Esophagus squamous epithelium (tissue), 5 donors: ENCODE data around the gene LTBP1. TPM values are rescaled to one million over a fixed set of nuclear protein-coding genes. Genes with fewer than 3 reads are reported as not detected.

Experiments used
- DNase-seq: peaks from one replicate; lab custom pipeline; 2025; lab: John Stamatoyannopoulos, UW
- H3K27ac ChIP-seq, 4 donors: fragments of 200-600 bp; sonication (generic); one replicate each; pipeline ENCODE4 v1.5.1; 2016 to 2019; ENCODE audit warnings: mild to moderate bottlenecking in 1 of 4
- H3K27me3 ChIP-seq, 4 donors: fragments of 200-600 bp; sonication (generic); 1 replicate in 3 of 4; 2 replicates in 1 of 4; pipeline versions ENCODE4 v1.5.1 to v1.6.0; 2017 to 2021; ENCODE audit warnings: antibody characterized with exemption in 1 of 4
- H3K36me3 ChIP-seq, 3 donors: fragments of 200-600 bp; sonication (generic); one replicate each; pipeline ENCODE4 v1.5.1; 2016 to 2019
- H3K4me1 ChIP-seq, 3 donors: fragments of 200-600 bp; sonication (generic); one replicate each; pipeline ENCODE4 v1.5.1; 2017 to 2019
- H3K4me3 ChIP-seq, 4 donors: fragments of 200-600 bp; sonication (generic); 1 replicate in 3 of 4; 2 replicates in 1 of 4; pipeline ENCODE4 v1.5.1; 2016 to 2019; ENCODE audit warnings: mild to moderate bottlenecking in 2 of 4, moderate library complexity in 1 of 4
- H3K9me3 ChIP-seq, 3 donors: fragments of 200-600 bp; sonication (generic); one replicate each; pipeline ENCODE4 v1.5.1; 2016 to 2019
- CTCF ChIP-seq, 6 experiments: fragments of 450-650 bp in 4 of 6; fragments of 200-600 bp in 2 of 6; sonication (generic) in 2 of 6; IDR thresholded peaks; one replicate each; pipeline ENCODE4 v1.5.1; 2016 to 2019; ENCODE audit warnings: antibody characterized with exemption in 6 of 6, mild to moderate bottlenecking in 4 of 6, moderate library complexity in 4 of 6
- POLR2A ChIP-seq, 4 donors: fragments of 450-650 bp; IDR thresholded peaks; one replicate each; pipeline ENCODE4 v1.6.1; 2017; ENCODE audit warnings: antibody characterized with exemption in 4 of 4, mild to moderate bottlenecking in 4 of 4, moderate library complexity in 3 of 4
- WGBS, 2 donors: methylation state at CpG; one replicate each; pipeline ENCODE4 v1.1.5; 2018; 5-methylcytosine and 5-hydroxymethylcytosine counted together
- intact Hi-C: fragments of 100-400 bp; cut with DNase I; formaldehyde crosslinking; loops from one replicate; pipeline ENCODE4 v1.15.0; 2022
- total RNA-seq, 4 donors: library from RNA; depleted of rRNA; stranded (reverse); fragments of >200 nt; gene quantifications; one replicate each; pipeline ENCODE4 v1.1.0, GENCODE V29; 2016
- donor health status: DM: yes; HTN: yes; CAD: no.

LTBP1 gene
- total RNA-seq, 4 donors from 2014 or later: 5.5 to 69.4 (median 32.6) TPM

- H3K4me3 ChIP-seq: no peak overlapping the region
- WGBS, 2 donors: 80 to 84% methylated on average over 6 to 7 of the region's 7 CpGs
- no peaks in the 10 kb centered on the region for H3K27me3 ChIP-seq
- TF ChIP-seq CTCF (IDR thresholded peaks at IDR 0.05): no peak
- TF ChIP-seq POLR2A (IDR thresholded peaks at IDR 0.05): no peak
- H3K27ac ChIP-seq: no peak overlapping the region
- H3K36me3 ChIP-seq: no peaks in the 10 kb centered on the region
- intact Hi-C loops: no loop called here
- peaks cover 12 to 33% (median 14%) of the 10 kb centered on the region in 3 donors for H3K4me1 ChIP-seq
- H3K9me3 ChIP-seq: no peaks in the 10 kb centered on the region
- DNase-seq: no peak
These were observed 137.7 kb downstream of the LTBP1 start for GRCh38 chr2:33084433-33084832.

DNA sequence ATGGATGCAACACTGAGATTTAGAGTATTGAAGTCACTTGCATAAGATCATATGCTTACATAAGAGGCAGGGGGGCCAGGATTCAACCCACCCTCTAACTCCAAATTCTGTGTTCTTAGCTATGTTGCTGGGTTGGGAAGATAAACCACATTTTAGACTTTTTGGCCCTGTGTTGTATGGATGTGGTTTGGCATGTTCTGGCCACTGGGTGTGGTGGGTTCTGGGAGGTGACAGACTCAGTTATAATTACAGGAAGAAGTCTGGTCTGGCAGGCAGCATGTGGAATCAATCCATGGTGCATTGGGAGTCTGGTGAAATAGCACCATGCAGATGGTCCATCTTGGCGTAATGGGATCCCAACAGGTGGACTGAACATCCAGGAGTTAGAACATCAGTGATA lies 138.9 kb downstream of the LTBP1 start:
- intact Hi-C loops: no loop called here

DNA sequence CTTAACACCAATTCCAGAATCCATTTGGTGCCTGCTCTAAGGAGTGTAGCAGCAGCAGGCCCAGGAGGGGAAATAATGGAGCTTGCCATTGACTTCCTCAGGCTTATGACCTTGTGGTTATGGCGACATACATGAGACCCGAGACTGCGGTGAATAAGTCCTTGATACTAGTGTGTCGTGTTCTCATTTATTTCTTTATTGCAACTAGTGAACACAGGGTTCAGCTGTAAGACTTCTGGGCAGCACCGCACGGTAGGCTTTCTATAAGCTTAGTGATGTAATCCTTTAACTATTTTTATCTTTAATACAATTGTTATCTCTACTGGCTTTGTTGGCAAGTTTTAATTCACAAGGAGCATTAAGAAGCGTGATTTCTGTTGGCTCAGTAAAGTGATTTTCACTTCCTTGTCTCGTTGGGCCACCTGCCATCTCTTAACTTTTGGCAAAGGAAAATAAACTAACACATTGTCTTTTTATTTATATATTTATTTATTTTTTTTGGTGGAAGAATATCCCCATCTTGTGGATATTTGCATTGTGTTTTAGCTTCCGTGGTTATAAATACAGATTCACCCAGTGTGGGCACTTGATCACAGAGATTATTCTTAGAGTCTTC lies 139.8 kb downstream of the LTBP1 start:
- intact Hi-C loops: no loop called here
- 20 to 25% methylated on average over 9 of the region's 9 CpGs for WGBS, 2 donors
- Histone ChIP-seq H3K27me3 (peaks cover 0 to 4% (median 0%) of the 10 kb centered on the region in 4 donors), H3K9me3 (no peaks in the 10 kb centered on the region), H3K36me3 (no peaks in the 10 kb centered on the region), H3K4me3 (no peak overlapping the region), H3K27ac (peak overlapping the region in 3 of 4 donors; percentile 24 to 54 (median 28)), H3K4me1 (peaks cover 12 to 33% (median 14%) of the 10 kb centered on the region in 3 donors)
- TF ChIP-seq CTCF (IDR thresholded peaks at IDR 0.05): peak in 3 of 6 experiments; percentile 10 to 39 (median 21)
- TF ChIP-seq POLR2A (IDR thresholded peaks at IDR 0.05): no peak
- no peak for DNase-seq

More for the DNA sequence above, 138.9 kb downstream of the LTBP1 start:
- DNase-seq: no peak
- Histone ChIP-seq H3K4me3 (no peak overlapping the region), H3K27me3 (no peaks in the 10 kb centered on the region), H3K9me3 (no peaks in the 10 kb centered on the region), H3K27ac (peak overlapping the region in 1 of 4 donors; percentile 28), H3K4me1 (peaks cover 12 to 33% (median 14%) of the 10 kb centered on the region in 3 donors), H3K36me3 (no peaks in the 10 kb centered on the region)
- WGBS, 2 donors: 83 to 88% methylated on average over 1 of the region's 1 CpG
- TF ChIP-seq POLR2A (IDR thresholded peaks at IDR 0.05): no peak
- no peak for TF ChIP-seq CTCF (IDR thresholded peaks at IDR 0.05)

DNA sequence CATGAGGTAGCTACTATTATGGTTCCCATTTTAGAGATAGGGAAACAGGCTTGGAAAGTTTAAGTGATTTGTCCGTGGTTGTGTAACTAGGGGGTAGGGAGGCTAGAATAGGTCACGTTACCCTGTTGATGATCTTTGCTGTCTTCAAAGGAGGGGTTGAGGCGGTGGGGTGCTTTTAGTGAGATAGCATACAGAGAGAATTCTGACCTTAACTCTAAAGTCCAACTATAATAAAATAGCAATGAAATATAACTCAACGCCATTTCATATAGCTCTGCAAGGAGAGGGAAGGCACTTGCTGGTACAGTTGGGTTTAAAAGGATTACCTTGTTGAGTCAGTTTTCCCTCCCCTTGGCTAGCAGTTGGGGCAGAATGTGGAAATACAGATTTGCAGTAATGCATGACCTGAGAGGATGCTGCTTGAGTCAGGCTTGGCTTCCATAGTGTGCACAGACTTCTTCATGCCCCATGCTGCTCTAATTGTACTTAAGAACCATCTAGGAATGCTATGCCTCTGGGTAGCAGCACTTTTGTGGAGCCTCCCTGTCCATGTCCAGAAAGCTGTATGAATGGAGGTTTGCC lies 143.9 kb downstream of the LTBP1 start:
- Histone ChIP-seq H3K36me3 (no peaks in the 10 kb centered on the region), H3K9me3 (no peaks in the 10 kb centered on the region), H3K27me3 (peaks cover 0 to 8% (median 0%) of the 10 kb centered on the region in 4 donors), H3K4me1 (peaks cover 10 to 16% (median 10%) of the 10 kb centered on the region in 3 donors), H3K27ac (no peak overlapping the region), H3K4me3 (no peak overlapping the region)
- WGBS, 2 donors: 83 to 89% methylated on average over 4 of the region's 4 CpGs
- TF ChIP-seq POLR2A (IDR thresholded peaks at IDR 0.05) (no peak), CTCF (IDR thresholded peaks at IDR 0.05) (no peak)
- intact Hi-C loops: no loop called here
- no peak for DNase-seq

GRCh38 chr2:33091541-33092123 lies 144.9 kb downstream of the LTBP1 start:
- Histone ChIP-seq H3K36me3 (no peaks in the 10 kb centered on the region), H3K27me3 (peaks cover 0 to 8% (median 0%) of the 10 kb centered on the region in 4 donors), H3K27ac (peak overlapping the region in 1 of 4 donors; percentile 28), H3K9me3 (no peaks in the 10 kb centered on the region), H3K4me1 (peaks cover 0 to 6% (median 0%) of the 10 kb centered on the region in 3 donors), H3K4me3 (no peak overlapping the region)
- intact Hi-C loops: no loop called here
- no peak for TF ChIP-seq POLR2A (IDR thresholded peaks at IDR 0.05)
- DNase-seq: no peak
- WGBS, 2 donors: 83 to 84% methylated on average over 4 to 5 of the region's 5 CpGs
